NCI-H1105 (cell line): ENCODE measurements around the gene AGTRAP.

Source experiments
- DNase-seq: peaks from one replicate; lab custom pipeline; 2025; lab: John Stamatoyannopoulos, UW

Gene AGTRAP

GRCh38 chr1:11736746-11737639, 1.1 kb downstream of the AGTRAP start:
- peak; percentile 12 for DNase-seq

- DNase-seq: no peak
Observed at GRCh38 chr1:11738096-11738495, 2.2 kb downstream of the AGTRAP start.

DNA sequence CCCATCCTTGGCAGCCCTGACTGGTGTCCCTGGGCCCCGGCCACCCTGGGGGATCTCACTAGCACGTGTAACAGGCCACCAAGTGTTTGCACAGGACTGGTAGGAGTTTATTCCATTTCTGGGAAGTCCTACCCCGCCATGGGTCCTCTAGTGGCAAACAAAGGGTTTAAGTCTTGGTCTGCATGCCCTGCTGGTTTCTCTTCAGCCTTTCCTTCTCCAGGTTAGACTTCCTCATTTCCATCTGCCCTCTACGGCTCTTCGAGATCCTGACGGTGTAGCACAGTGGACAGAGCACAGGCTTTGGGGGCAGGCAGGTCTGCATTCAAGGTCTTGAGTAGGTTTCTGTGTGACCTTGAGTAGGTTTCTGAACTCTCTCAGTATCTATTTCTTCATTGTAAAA, 2.8 kb downstream of the AGTRAP start:
- DNase-seq: no peak

DNA sequence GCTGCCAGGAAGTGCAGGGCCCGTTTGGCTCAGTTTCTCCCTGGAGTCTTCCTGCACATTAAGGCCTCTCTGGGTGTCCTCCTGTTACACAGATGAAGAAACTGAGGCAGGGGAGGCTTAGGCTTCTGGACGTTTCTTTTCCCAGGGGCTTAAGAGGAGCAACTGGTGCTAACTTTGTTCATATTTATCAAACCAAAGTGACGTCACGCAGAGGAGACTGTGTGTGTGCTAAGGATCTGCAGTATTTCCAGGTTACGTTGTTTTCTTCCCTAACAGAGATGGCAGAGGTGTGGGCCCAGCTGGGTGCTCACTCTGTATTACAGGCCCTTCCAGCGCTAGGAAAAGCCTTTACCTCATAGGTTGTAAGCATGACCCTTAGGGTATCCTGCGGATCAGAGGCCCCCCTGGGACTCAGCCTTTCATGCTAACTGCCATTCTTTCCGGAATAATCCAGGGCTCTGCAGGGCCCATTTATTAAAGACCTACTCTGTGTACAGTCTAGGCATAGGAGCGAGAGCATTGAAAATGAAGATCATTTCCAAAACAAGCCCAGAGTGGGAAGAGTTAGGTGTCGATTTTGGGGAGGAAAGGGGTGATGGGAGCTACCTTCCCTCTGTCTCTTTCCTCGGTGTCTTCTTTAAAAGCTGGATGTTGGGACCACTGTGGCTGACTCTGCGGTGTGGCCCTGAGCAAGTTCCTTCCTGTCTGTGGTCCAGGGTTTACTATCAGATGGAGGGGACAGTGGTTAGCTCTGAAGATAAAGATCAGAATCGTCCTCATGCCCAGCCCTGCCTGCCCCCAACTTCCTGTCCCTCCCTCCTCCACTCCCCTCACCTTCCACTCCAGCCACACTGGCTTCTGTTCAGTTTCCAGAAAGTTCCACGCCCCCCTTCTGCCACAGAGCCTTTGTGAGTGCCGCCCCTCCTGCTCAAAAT, 4.6 kb downstream of the AGTRAP start:
- DNase-seq: no peak

DNA sequence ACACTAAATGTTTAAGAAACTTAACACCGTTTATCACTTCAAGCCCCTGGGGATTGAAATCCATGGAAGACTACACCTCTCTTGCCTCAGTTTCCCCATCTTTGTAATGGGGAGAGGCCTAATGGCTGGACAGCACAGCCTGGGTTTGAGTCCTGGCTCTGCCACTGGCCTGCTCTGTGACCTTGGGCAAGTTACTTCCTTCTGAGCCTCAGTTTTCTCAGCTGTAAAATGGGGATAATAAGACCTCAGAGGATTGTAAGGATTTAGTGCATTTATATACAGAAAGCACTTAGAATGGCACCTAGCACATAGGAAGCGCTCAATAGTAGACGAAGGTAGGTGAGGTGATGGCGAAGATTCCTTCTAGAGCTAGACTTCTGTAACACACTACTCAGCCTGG, 5.5 kb downstream of the AGTRAP start:
- DNase-seq: no peak

DNA sequence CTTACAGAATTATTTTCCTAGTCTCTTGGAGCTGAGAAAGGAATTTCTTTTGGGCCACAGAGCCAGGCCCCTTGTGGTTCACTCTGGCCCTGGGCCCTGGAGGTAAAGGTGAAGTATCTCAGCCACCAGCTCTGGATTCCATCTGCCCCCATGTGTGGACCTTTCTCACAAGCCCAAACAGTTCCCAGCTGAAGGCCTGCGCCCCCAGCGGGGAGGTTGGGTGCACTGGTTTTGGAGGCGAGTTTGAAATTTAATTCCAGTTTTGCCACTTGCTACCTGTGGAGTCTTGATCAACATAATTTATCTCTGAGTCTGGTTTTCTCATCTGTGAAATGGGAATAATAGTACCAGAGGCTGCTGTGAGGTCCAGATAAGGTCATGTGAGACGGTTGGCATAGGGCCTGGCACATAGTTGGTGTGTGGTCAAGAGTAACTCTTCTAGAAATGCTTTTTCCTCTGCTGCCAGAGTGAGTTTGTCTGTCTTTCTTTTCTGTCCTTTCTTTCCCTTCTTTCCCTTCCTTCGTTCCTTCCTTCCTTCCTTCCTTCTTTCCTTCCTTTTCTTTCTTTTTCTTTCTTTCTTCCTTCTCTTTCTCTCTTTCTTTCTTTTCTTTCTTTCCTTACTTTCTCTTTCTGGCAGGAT, 6.1 kb downstream of the AGTRAP start:
- DNase-seq: no peak

DNA sequence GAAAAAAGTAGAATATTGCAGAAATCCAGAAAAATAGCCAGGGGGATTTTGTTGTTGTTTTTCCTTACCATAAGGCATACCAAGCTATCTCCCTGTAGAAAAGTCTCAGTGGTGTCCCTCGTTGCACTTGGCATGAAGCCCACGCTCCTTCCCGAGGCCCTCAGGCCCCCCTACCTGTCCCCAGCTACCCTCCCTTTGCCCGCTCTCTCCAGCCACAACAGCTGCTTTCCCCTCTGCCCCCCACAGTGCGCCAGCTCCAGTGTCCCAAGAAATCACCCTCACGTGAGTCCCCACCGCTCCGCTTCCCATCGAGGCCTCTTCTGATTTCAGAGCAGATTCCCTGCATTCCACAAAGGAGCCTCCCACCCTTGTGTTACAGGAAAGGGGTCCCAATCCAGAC, 8.4 kb downstream of the AGTRAP start:
- no peak for DNase-seq

DNA sequence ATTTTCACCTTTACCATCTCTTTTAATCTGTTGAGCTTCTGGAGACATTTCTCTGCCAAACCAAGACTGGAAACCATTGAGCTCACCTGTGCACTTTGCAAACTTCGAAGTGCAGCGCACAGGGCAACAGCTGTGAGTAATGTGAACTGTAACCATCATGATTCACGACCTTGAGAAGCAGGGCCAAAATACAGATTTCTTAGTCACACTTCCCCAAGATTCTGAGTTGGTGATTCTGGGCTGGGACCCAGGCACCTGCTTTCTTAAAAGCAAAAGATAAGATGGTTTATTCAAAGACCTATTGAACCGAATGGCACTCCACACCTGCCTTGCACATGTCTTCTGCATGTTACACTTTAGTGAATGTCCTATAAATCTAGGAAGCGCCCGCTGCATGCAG, 10.2 kb downstream of the AGTRAP start:
- no peak for DNase-seq

GRCh38 chr1:11746795-11747487, 11.0 kb downstream of the AGTRAP start:
- DNase-seq: no peak

DNA sequence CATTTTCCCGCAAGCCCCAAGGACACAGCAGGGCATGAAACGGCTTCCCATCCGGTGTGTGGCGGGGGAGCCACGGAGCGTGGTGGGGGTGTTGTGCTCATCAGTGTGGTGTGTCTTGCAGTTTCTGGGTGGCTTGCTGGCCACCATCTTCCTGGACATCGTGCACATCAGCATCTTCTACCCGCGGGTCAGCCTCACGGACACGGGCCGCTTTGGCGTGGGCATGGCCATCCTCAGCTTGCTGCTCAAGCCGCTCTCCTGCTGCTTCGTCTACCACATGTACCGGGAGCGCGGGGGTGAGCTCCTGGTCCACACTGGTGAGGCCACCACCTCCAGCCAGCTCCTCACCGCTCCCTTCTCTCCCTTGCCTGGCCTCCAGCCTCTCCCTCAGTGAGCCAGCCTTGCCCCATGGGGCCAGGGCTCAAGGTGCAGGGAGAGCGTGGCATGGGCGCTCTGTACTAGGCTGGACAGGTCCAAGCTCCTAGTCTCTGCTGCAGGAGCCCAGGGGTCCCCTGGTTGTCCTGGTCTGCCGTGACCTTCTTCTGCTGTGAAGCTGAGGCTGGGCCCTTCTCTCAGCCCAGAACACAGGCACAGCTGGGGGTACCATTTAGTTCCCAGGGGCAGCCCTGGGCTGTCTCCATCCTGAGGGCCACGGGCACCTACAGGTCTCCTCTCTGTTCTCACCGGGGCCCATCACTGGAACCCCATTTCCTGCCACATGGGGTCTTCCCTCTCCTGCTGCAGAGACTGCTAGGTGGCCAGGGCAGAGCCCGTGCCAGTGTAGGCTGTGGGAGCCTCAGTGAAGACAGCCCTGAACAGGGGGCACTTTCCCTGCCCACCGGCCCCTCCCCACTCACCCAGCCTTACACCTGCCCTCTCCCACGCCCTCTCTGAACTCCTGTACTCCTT, 12.6 kb downstream of the AGTRAP start:
- DNase-seq: no peak

DNA sequence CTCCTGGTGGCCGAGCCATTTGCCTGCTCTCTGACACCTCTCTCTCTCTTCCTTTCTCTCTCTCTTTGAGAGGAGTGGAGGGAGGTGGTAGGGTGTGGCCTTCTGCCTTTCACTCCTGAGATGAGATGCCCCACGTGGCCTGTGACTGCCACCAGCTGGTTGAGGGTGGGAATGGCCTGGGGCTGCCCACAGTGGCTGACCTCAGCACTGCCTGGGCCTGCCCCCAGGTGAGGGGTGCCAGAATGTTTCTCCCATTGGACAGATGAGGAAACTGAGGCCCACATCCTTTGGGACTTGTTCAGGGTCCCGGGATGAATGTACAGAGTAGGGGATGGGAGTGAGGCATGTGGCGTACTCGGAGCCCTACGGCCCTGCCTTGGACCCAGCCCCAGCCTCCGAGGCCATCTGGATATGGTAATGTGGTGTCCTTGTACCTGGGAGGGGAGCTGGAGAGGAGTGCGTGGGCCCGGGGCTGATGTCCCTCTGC, 13.3 kb downstream of the AGTRAP start:
- peak; percentile 2 for DNase-seq

DNA sequence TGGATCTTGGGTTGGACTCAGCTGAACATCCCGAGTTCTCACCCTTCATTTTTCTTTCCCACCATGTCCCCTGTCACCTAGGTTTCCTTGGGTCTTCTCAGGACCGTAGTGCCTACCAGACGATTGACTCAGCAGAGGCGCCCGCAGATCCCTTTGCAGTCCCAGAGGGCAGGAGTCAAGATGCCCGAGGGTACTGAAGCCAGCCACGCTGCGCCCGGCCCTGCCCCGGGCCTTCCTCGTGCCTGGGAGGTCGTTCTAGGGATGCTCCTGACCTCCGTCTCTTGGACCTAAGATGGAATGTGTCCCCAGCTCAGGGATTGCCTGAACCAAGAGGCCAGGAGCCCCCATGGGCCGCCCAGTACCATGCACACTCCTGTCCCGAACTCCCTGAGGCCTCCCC, 14.1 kb downstream of the AGTRAP start:
- no peak for DNase-seq

DNA sequence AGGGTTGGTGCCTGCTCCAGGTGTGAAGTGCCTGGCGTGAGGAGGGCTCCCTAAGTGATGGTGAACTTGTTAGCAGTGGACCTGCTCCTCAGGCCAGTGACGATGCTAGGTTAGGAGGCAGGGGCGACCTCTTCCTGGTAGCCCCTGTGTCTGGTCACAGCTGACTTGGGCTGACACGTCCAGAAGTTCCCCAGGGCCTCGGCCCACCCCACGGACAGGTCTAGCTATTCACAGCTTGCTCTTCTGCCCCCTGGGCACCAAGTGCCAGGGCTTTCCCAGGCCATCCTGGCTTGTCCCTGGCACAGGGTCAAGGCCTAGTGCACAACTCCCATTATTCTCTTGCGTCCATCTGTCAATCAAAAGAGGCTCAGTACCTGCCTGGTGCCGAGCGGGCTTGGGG, 15.2 kb downstream of the AGTRAP start:
- no peak for DNase-seq

- DNase-seq: no peak
Observed at GRCh38 chr1:11752359-11753088, 16.6 kb downstream of the AGTRAP start.

GRCh38 chr1:11753555-11754208, 17.7 kb downstream of the AGTRAP start:
- DNase-seq: no peak

GRCh38 chr1:11757047-11757446, 21.1 kb downstream of the AGTRAP start:
- DNase-seq: no peak

- DNase-seq: no peak
Observed at GRCh38 chr1:11759791-11760190, 23.9 kb downstream of the AGTRAP start.

- DNase-seq: no peak
Observed at GRCh38 chr1:11761285-11761684, 25.3 kb downstream of the AGTRAP start.

GRCh38 chr1:11761988-11762406, 26.1 kb downstream of the AGTRAP start, which contains the start of gene C1orf167:
Gene C1orf167, plus strand, starts transcription at chr1:11762193. Its CDS starts 2,208 bp downstream, at chr1:11764401.
- DNase-seq: no peak
